Sigmoid colon (tissue), 4 donors: ENCODE measurements around the gene PRDM5.

ENCODE experiments used
- CTCF ChIP-seq, 4 experiments: fragments of 450-650 bp in 3 of 4; fragments of 200-600 bp in 1 of 4; IDR thresholded peaks; one replicate each; pipeline ENCODE4 v1.5.1; 2016 to 2019; ENCODE audit warnings: antibody characterized with exemption in 4 of 4, mild to moderate bottlenecking in 3 of 4, moderate library complexity in 2 of 4
- EP300 ChIP-seq, 4 donors: sonication (generic); formaldehyde crosslinking; IDR thresholded peaks; one replicate each; pipeline ENCODE4 v1.6.1; 2017; ENCODE audit warnings: antibody characterized with exemption in 4 of 4
- POLR2A ChIP-seq, 2 donors: fragments of 450-650 bp; IDR thresholded peaks; one replicate each; pipeline ENCODE4 v1.6.1; 2016; ENCODE audit warnings: antibody characterized with exemption in 2 of 2, mild to moderate bottlenecking in 2 of 2, moderate library complexity in 2 of 2
- POLR2AphosphoS5 ChIP-seq, 4 donors: sonication (generic); formaldehyde crosslinking; IDR thresholded peaks; one replicate each; pipeline ENCODE4 v1.6.1; 2017; ENCODE audit warnings: antibody characterized with exemption in 4 of 4

GRCh38 chr4:120658772-120659171 lies 263.8 kb downstream of the PRDM5 start:
- TF ChIP-seq CTCF (IDR thresholded peaks at IDR 0.05), result no peak
- TF ChIP-seq POLR2A (IDR thresholded peaks at IDR 0.05), result no peak
- no peak for TF ChIP-seq POLR2AphosphoS5 (IDR thresholded peaks at IDR 0.05)
- no peak for TF ChIP-seq EP300 (IDR thresholded peaks at IDR 0.05)
